ENCODE measurements around the gene MCF2L. TPM values are rescaled to one million over a fixed set of nuclear protein-coding genes. Genes with fewer than 3 reads are reported as not detected.
"Not testable (repeated sequence)": the region's sequence is repeated elsewhere in the genome, so short reads cannot be mapped to it uniquely, and the experiment has no call there.

Gene MCF2L
- total RNA-seq, 1 donor from 2014 or later: 64.1 TPM

GRCh38 chr13:113021811-113022210, 52.8 kb downstream of the MCF2L start:
- intact Hi-C loops (cut with DNase I): no loop called here
- no peak for ATAC-seq
- no peak for DNase-seq (ENCODE audit: low spot score)

- DNase-seq (ENCODE audit: low spot score) (no peak), ATAC-seq (no peak)
Observed at GRCh38 chr13:113022391-113022744, 53.4 kb downstream of the MCF2L start.

GRCh38 chr13:113022745-113023574, 53.9 kb downstream of the MCF2L start:
- DNase-seq (ENCODE audit: low spot score): no peak
- intact Hi-C loops (cut with DNase I): no loop called here
- no peak for ATAC-seq

More at GRCh38 chr13:113022391-113022744, 53.4 kb downstream of the MCF2L start:
- intact Hi-C loops (cut with DNase I): no loop called here

- intact Hi-C loops (cut with DNase I): no loop called here
- no peak for DNase-seq (ENCODE audit: low spot score)
- ATAC-seq: no peak
Observed at GRCh38 chr13:113023694-113024430, 54.8 kb downstream of the MCF2L start.

DNA sequence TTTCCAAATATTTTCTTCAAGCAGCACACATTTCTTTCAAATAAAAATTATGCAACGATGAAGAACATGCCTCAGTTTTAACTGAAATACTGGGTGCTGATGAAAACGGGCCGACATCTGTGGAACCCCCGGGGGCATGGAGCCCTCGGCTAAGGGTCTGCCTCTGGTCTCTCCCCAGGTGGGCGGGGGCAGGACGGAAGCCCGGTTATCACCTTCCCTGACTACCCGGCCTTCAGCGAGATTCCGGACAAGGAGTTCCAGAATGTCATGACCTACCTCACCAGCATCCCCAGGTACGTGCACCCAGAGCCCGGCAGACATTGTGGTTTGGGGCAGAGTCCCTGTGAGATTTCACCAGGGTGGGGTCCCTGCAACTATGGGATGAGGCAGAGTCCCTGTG, 55.5 kb downstream of the MCF2L start:
- DNase-seq (ENCODE audit: low spot score) (no peak), ATAC-seq (no peak)
- intact Hi-C loops (cut with DNase I): no loop called here

DNA sequence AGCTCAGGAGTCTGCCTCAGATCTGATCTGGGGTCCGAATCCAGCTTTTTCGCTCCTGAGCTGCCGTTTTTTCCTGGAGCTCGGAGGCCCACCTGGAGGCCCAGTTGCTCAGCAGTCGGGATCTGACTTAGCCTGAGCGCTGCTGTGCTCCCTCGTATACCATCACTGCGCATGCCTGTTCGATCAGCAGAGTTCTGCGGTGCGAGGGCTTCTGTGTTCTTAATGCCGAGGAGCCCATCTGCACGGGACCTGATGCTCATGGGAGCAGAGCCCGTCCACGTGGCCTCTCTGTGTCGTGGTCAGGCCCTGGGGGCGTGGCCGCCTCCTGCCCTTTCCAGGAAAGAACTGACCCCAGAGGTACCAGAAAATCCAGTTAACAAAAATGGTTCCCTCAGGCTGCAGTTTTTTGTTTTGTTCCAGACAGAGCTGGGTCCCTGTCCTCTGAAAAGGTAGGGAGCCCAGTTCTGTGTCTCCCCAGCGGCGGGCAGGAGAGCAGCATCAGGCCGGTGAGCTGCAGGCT, 57.4 kb downstream of the MCF2L start:
- intact Hi-C loops (cut with DNase I): no loop called here
- no peak for ATAC-seq
- DNase-seq (ENCODE audit: low spot score): no peak

DNA sequence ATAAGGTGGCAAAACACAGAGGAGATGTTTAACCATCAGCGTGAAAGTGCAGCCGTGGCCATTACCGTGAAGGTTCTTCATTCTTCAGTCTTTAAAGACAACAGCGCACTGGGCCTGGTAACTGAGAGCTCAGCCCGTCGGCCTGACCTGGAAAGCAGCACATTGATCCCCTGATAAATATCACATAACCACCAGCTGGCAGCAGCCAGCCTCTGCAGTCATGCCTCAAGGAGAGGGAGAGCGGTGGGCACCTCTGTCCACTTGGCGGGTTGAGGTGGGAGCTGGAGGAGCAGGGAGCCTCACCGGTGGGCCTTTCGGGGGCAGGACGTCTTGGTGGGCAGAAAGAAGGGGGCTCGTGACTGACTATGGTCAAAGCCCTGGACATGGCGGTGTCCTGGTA, 58.1 kb downstream of the MCF2L start:
- intact Hi-C loops (cut with DNase I): no loop called here
- no peak for ATAC-seq

GRCh38 chr13:113027566-113027965, 58.6 kb downstream of the MCF2L start:
- no peak for ATAC-seq
- DNase-seq (ENCODE audit: low spot score): no peak
- intact Hi-C loops (cut with DNase I): no loop called here

More for the DNA sequence above, 58.1 kb downstream of the MCF2L start:
- DNase-seq (ENCODE audit: low spot score): no peak

GRCh38 chr13:113028336-113029060, 59.5 kb downstream of the MCF2L start:
- ATAC-seq (no peak), DNase-seq (ENCODE audit: low spot score) (no peak)
- intact Hi-C loops (cut with DNase I): no loop called here

GRCh38 chr13:113029061-113029445, 60.0 kb downstream of the MCF2L start:
- no peak for DNase-seq (ENCODE audit: low spot score)
- ATAC-seq: no peak
- intact Hi-C loops (cut with DNase I): no loop called here

DNA sequence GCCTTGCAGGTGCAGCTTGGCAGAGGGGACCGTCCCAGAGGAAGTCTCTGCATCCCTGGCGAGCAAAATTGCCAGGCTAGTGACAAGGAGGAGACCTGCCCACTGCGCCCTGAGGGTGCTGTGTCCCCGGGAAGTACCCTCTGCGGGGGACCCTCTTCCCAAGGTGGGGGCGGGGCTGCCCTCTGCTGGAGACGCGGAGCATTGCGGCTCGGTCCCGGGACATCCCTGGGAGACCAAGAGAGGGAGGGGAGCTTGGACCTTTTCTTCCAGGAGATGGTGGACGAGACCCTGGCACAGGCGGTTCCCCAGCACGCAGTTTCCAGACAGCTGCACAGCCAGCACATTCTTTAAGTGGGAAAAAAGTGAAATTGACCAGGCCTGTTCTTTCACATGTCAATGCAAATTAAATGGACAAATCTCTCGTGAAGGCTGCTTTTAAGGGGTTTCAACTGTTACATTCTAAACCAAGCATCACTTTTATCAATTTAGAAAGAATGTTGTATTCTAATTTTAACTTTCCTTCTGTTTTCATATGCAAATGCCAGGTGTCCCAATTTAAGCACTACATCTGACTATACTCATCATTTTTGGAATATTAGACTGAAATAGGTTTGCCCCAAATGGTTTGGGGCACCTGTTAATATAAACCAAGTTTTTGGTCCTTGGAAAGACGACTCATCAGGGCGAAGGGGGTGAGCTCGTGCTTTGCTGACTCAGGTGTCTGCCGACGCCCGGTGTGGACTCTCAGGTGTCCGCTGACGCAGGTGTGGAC, 60.7 kb downstream of the MCF2L start:
- ATAC-seq (peak; percentile 34), DNase-seq (ENCODE audit: low spot score) (no peak)
- intact Hi-C loops (cut with DNase I): no loop called here

- DNase-seq (ENCODE audit: low spot score); intact Hi-C loops (cut with DNase I); ATAC-seq: not testable (repeated sequence)
Observed at GRCh38 chr13:113030259-113030640, 61.2 kb downstream of the MCF2L start.

DNA sequence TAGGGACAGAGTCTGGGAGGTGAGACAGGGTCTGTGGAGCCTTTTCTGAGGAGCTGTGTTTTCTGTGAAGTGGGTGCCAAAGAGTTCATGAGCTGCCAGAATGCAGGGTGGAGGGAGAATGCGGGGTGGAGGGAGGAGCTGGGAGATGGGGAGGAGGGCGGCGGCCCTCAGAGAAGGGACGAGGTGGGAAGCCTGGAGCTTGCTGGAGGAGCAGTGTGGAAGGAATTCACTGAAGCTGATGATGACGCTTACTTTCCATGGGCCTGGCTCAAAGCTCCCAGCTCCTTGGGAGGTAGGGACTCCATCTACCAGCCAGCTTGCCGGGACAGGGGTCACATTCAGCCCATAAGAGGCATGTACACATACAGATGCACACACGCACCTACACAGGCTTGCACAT, 62.5 kb downstream of the MCF2L start:
- no peak for ATAC-seq
- DNase-seq (ENCODE audit: low spot score): no peak
- intact Hi-C loops (cut with DNase I): no loop called here

DNA sequence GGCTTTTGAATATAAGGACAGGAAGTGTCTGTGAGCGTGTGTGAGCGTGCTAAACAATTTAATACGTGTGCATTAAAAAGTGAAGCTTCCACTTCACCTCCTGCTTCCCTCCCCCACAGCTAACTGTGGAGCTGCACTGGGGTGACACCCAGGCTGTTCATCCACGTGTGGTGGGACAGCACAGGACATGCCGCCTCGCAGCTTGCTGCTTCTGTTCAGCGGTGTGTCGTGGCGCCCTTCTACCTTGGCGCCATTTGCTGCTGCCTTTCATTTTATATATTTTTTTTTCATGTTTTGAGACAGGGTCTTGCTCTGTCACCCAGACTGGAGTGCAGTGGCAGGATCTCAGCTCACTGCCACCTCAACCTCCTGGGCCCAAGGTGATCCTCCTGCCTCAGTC, 63.3 kb downstream of the MCF2L start:
- ATAC-seq: no peak
- no peak for DNase-seq (ENCODE audit: low spot score)
- intact Hi-C loops (cut with DNase I): no loop called here

- intact Hi-C loops (cut with DNase I): no loop called here
- DNase-seq (ENCODE audit: low spot score): no peak
Observed at GRCh38 chr13:113033054-113033850, 64.2 kb downstream of the MCF2L start.

DNA sequence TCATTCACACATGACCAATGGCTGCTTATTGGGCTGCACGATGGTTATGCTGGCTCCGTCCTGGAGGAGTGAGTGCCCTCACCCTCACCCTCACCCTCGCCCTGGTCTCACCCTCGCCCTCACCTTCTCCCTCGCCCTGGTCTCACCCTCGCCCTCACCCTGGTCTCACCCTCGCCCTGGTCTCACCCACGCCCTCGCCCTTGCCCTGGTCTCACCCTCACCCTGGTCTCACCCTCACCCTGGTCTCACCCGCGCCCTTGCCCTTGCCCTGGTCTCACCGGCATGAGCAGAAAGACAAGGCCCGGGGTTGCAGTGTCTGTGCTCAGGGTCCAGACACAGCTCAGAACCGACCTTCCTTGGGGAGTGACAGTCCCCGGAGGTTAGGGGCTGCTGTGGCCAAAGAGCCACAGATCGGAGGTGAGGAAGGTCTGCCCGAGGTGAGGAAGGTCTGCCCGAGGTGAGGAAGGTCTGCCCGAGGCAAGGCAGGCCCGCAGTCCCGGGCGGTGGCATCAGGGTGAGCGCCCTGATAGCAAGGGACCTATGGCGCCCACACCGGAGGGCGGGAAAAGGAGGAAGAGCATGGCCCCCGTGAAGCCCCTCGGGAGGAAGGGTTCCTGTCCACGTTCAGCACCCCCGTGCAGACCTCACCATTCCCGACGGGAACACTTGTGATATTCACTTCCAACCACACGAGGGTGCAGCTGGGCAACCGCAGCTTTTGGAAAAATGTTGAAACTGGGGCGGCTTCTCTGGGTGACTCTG, 65.6 kb downstream of the MCF2L start:
- no peak for DNase-seq (ENCODE audit: low spot score)
- ATAC-seq: peak; percentile 86
- intact Hi-C loops (cut with DNase I): no loop called here

More at GRCh38 chr13:113033054-113033850, 64.2 kb downstream of the MCF2L start:
- ATAC-seq: no peak

GRCh38 chr13:113035213-113035800, 66.3 kb downstream of the MCF2L start:
- peak; percentile 16 for ATAC-seq
- intact Hi-C loops (cut with DNase I): no loop called here
- no peak for DNase-seq (ENCODE audit: low spot score)
